Measurements from ENCODE around the gene ACTN3. TPM values are rescaled to one million over a fixed set of nuclear protein-coding genes. Genes with fewer than 3 reads are reported as not detected.
"Not testable (repeated sequence)": the region's sequence is repeated elsewhere in the genome, so short reads cannot be mapped to it uniquely, and the experiment has no call there.

Gene ACTN3
- total RNA-seq, 5 donors from 2014 or later (not counting 1 experiment from before 2014, with no cell fraction given), result 0.18 to 0.30 (median 0.23) TPM

DNA sequence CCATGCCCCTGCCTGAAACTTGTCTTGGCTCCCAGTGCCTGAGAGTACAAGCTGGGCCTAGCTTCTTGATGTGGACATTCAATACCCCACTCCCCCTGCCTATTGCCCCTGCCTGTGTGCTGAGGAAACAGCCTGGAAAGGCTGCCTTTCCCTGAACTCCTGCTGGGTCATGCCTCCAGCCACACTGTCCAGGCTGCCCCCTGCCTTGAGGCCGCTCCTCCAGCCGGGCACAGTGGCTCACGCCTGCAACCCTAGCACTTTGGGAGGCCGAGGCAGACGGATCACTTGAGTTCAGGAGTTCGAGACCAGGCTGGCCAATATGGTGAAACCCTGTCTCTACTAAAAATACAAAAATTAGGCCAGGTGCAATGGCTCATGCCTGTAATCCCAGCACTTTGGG lies 56.4 kb downstream of the ACTN3 start:
- H3K27ac Mint-ChIP-seq, result no peak overlapping the region
- H3K36me3 ChIP-seq (ENCODE audit: control insufficient read depth in 2 of 2, extremely low read depth in 1 of 2, insufficient read depth in 1 of 2, low read length in 1 of 2), result peaks cover 26 to 45% of the 10 kb centered on the region in 2 donors
- no peak for ATAC-seq (replicated peaks in 1 of 4)

DNA sequence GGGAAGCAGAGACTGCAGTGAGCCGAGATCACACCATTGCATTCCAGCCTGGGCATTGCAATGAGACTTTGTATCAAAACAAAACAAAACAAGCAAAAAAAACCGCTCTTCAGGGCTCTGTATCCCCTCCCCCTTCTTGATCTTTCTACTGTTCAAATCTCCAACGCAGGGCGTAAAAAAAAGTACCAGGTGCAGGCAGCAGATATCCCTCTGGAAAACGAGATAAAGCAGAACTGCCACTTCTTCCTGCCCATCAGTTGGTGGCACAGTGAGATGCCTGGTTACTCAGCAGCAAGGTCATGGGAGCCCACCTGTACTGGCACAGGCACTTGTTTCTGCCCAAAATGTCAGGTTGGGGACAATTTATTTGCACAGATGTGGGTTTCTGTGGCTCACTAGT lies 57.5 kb downstream of the ACTN3 start:
- Mint-ChIP-seq H3K4me3 (no peak overlapping the region), H3K9me3 (no peaks in the 10 kb centered on the region), H3K27me3 (no peaks in the 10 kb centered on the region), H3K36me3 (peaks cover 26% of the 10 kb centered on the region), H3K27ac (no peak overlapping the region), H3K4me1 (no peaks in the 10 kb centered on the region)
- Histone ChIP-seq H3K9me3 (no peaks in the 10 kb centered on the region), H3K4me3 (ENCODE audit: control insufficient read depth in 1 of 2, extremely low read depth in 1 of 2, low read length in 1 of 2) (no peak overlapping the region), H3K4me1 (ENCODE audit: control insufficient read depth in 1 of 2, extremely low read depth in 1 of 2, insufficient read depth in 2 of 2, low read length in 2 of 2) (no peaks in the 10 kb centered on the region), H3K27me3 (replicated peaks in 1 of 2; ENCODE audit: control insufficient read depth in 2 of 2, extremely low read depth in 1 of 2, insufficient read depth in 2 of 2, low read length in 1 of 2) (no peaks in the 10 kb centered on the region), H3K36me3 (ENCODE audit: control insufficient read depth in 2 of 2, extremely low read depth in 1 of 2, insufficient read depth in 1 of 2, low read length in 1 of 2) (peaks cover 26 to 41% of the 10 kb centered on the region in 2 donors), H3K27ac (ENCODE audit: low read length) (no peak overlapping the region)
- 84% methylated on average over 5 of the region's 5 CpGs for WGBS (ENCODE audit: insufficient coverage)
- DNase-seq (no peak), ATAC-seq (replicated peaks in 1 of 4) (no peak)
- ChIA-PET CTCF (no interaction called here), POLR2A (no interaction called here)

More for the DNA sequence above, 56.4 kb downstream of the ACTN3 start:
- Histone ChIP-seq H3K4me1 (ENCODE audit: control insufficient read depth in 1 of 2, extremely low read depth in 1 of 2, insufficient read depth in 2 of 2, low read length in 2 of 2) (no peaks in the 10 kb centered on the region), H3K9me3 (no peaks in the 10 kb centered on the region), H3K27me3 (replicated peaks in 1 of 2; ENCODE audit: control insufficient read depth in 2 of 2, extremely low read depth in 1 of 2, insufficient read depth in 2 of 2, low read length in 1 of 2) (no peaks in the 10 kb centered on the region), H3K27ac (ENCODE audit: low read length) (no peak overlapping the region), H3K4me3 (ENCODE audit: control insufficient read depth in 1 of 2, extremely low read depth in 1 of 2, low read length in 1 of 2) (no peak overlapping the region)
- H3K4me3 Mint-ChIP-seq, result no peak overlapping the region
- CTCF ChIA-PET, result interaction anchor here in 1 of 2 donors (0.6 kb wide), 1 partner anchor 137 kb away, joined by 4 read pairs; no protein-coding TSS in a partner anchor
- peaks cover 26% of the 10 kb centered on the region for H3K36me3 Mint-ChIP-seq
- no peak for DNase-seq
- H3K4me1 Mint-ChIP-seq, result peaks cover 0 to 3% (median under 1%) of the 10 kb centered on the region in 3 donors
- WGBS (ENCODE audit: insufficient coverage), result 92% methylated on average over 5 of the region's 6 CpGs
- no peaks in the 10 kb centered on the region for H3K27me3 Mint-ChIP-seq
- POLR2A ChIA-PET, result interaction anchor here in 1 of 2 donors (0.6 kb wide), 1 partner anchor 19 kb away, joined by 6 read pairs; no protein-coding TSS in a partner anchor
- no peaks in the 10 kb centered on the region for H3K9me3 Mint-ChIP-seq

DNA sequence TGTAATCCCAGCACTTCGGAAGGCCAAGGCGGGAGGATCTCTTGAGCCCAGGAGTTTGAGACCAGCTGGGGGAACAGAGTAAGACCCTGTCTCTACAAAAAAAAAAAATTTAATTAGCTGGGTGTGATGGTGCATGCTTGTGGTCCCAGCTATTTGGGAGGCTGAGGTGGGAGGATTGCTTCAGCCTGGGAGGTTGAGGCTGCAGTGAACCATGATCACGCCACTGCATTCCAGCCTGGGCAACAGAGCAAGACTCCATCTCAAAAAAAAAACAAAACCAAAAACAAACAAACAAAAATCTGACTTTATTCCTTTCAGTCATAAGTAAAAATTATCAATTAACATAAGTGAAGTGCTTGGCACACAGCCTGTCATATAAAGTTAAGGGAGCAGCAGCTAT lies 59.9 kb downstream of the ACTN3 start:
- CTCF ChIA-PET; DNase-seq; H3K27me3 ChIP-seq (replicated peaks in 1 of 2; ENCODE audit: control insufficient read depth in 2 of 2, extremely low read depth in 1 of 2, insufficient read depth in 2 of 2, low read length in 1 of 2); POLR2A ChIA-PET; ATAC-seq (replicated peaks in 1 of 4); H3K4me3 Mint-ChIP-seq; H3K4me3 ChIP-seq (ENCODE audit: control insufficient read depth in 1 of 2, extremely low read depth in 1 of 2, low read length in 1 of 2); H3K27ac Mint-ChIP-seq; H3K9me3 Mint-ChIP-seq; H3K27me3 Mint-ChIP-seq; H3K9me3 ChIP-seq; H3K4me1 ChIP-seq (ENCODE audit: control insufficient read depth in 1 of 2, extremely low read depth in 1 of 2, insufficient read depth in 2 of 2, low read length in 2 of 2); H3K27ac ChIP-seq (ENCODE audit: low read length): not testable (repeated sequence)
- WGBS (ENCODE audit: insufficient coverage), result no CpG with 5 or more reads among the region's 3 CpGs
- Mint-ChIP-seq H3K36me3 (peaks cover 17% of the 10 kb centered on the region), H3K4me1 (peaks cover 6 to 15% (median 9%) of the 10 kb centered on the region in 3 donors)
- H3K36me3 ChIP-seq (ENCODE audit: control insufficient read depth in 2 of 2, extremely low read depth in 1 of 2, insufficient read depth in 1 of 2, low read length in 1 of 2), result peaks cover 25 to 26% of the 10 kb centered on the region in 2 donors

DNA sequence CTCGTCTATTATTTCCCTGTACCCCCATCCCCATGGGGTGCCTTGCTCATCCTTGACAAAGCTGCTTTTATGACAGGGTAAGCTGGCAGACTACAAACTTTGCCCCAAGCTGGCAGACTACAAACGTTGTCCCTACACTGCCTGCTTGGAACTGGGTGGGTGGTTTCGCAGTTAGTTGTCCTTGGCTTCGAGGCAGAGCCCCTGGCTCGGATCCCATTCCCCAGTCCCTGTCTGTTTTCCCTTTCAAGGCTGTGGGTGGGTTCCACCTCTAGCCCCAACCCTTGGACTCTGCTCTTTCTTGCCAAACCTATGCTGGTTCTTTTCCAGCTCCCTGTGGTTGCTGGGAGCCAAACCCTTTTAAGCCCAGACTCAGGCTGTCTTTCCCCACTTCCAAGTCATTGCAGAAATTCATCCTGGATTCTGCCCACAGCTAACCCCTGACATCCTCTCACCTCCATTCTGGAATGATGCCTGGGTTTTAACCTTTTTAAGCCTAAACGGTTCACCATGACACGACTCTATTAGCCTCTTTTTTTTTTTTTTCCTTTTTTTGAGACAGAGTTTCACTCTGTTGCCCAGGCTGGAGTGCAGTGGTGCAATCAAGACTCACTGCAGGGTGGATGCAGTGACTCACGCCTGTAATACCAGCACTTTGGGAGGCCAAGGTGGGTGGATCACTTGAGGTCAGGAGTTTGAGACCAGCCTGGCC lies 60.6 kb downstream of the ACTN3 start:
- H3K36me3 ChIP-seq (ENCODE audit: control insufficient read depth in 2 of 2, extremely low read depth in 1 of 2, insufficient read depth in 1 of 2, low read length in 1 of 2), result peaks cover 23 to 25% of the 10 kb centered on the region in 2 donors
- ATAC-seq (replicated peaks in 1 of 4) (no peak), DNase-seq (no peak)
- Mint-ChIP-seq H3K36me3 (peaks cover 14% of the 10 kb centered on the region), H3K4me3 (no peak overlapping the region), H3K27ac (no peak overlapping the region), H3K4me1 (peaks cover 6 to 17% (median 9%) of the 10 kb centered on the region in 3 donors), H3K27me3 (no peaks in the 10 kb centered on the region), H3K9me3 (no peaks in the 10 kb centered on the region)
- 94% methylated on average over 6 of the region's 8 CpGs for WGBS (ENCODE audit: insufficient coverage)
- H3K9me3 ChIP-seq, result no peaks in the 10 kb centered on the region
- H3K4me3 ChIP-seq (ENCODE audit: control insufficient read depth in 1 of 2, extremely low read depth in 1 of 2, low read length in 1 of 2), result no peak overlapping the region
- H3K27ac ChIP-seq (ENCODE audit: low read length), result no peak overlapping the region
- no peaks in the 10 kb centered on the region for H3K4me1 ChIP-seq (ENCODE audit: control insufficient read depth in 1 of 2, extremely low read depth in 1 of 2, insufficient read depth in 2 of 2, low read length in 2 of 2)
- CTCF ChIA-PET, result no interaction called here
- H3K27me3 ChIP-seq (replicated peaks in 1 of 2; ENCODE audit: control insufficient read depth in 2 of 2, extremely low read depth in 1 of 2, insufficient read depth in 2 of 2, low read length in 1 of 2), result no peaks in the 10 kb centered on the region
- POLR2A ChIA-PET, result no interaction called here

DNA sequence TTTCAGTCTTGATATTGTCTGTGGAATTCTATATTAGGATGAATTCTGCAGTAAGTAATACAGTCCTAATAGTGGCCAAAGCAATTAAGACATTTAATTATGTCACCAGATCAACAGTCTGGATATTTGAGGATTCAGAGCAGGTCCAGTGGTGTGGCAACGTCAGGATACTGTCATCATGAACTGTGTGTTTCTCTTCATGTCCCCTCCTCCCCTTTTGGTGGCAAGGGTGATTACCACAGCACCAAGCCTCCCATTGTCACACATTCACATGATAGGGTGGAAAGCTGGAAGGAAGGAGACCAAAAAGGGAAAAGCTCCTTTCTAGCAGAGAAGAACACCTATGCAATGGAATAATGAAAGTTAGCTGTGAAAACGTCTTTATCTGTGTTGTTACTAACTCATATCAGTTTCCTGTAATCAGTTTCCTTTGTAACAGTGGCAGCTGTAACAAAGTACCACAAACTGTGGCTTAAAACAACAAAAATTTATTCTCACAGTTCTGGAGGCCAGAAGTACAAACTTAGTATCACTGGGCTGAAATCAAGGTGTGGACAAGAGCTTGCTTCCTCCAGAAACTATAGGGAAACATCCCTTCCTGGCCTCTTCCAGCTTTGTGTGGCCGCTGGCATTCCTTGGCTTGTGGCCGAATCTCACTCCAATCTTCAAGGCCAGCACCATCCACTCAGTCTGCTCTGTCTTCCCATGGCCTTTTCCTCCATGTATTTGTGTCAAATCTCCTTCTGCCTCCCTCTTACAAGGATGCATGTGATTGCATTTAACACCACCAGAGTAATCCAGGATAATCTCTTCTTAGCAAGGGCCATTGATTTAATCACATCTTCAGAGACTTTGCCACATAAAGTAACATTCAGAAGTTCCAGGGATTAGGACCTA lies 63.3 kb downstream of the ACTN3 start:
- Mint-ChIP-seq H3K27ac (peak overlapping the region; percentile 74 to 80), H3K9me3 (no peaks in the 10 kb centered on the region), H3K4me1 (peaks cover 6 to 17% (median 9%) of the 10 kb centered on the region in 3 donors), H3K27me3 (no peaks in the 10 kb centered on the region), H3K36me3 (peaks cover 6% of the 10 kb centered on the region), H3K4me3 (no peak overlapping the region)
- Histone ChIP-seq H3K9me3 (no peaks in the 10 kb centered on the region), H3K27ac (ENCODE audit: low read length) (peak overlapping the region; percentile 41), H3K4me1 (ENCODE audit: control insufficient read depth in 1 of 2, extremely low read depth in 1 of 2, insufficient read depth in 2 of 2, low read length in 2 of 2) (no peaks in the 10 kb centered on the region), H3K36me3 (ENCODE audit: control insufficient read depth in 2 of 2, extremely low read depth in 1 of 2, insufficient read depth in 1 of 2, low read length in 1 of 2) (peaks cover 6 to 16% of the 10 kb centered on the region in 2 donors), H3K4me3 (ENCODE audit: control insufficient read depth in 1 of 2, extremely low read depth in 1 of 2, low read length in 1 of 2) (no peak overlapping the region), H3K27me3 (replicated peaks in 1 of 2; ENCODE audit: control insufficient read depth in 2 of 2, extremely low read depth in 1 of 2, insufficient read depth in 2 of 2, low read length in 1 of 2) (no peaks in the 10 kb centered on the region)
- ChIA-PET CTCF (no interaction called here), POLR2A (interaction anchor here in 1 of 2 donors (0.5 kb wide), 1 partner anchor 50 kb away, joined by 4 read pairs; no protein-coding TSS in a partner anchor)
- WGBS (ENCODE audit: insufficient coverage), result 100% methylated on average over 2 of the region's 4 CpGs
- DNase-seq (no peak), ATAC-seq (replicated peaks in 1 of 4) (peak in 1 of 4 experiments; percentile 41)

DNA sequence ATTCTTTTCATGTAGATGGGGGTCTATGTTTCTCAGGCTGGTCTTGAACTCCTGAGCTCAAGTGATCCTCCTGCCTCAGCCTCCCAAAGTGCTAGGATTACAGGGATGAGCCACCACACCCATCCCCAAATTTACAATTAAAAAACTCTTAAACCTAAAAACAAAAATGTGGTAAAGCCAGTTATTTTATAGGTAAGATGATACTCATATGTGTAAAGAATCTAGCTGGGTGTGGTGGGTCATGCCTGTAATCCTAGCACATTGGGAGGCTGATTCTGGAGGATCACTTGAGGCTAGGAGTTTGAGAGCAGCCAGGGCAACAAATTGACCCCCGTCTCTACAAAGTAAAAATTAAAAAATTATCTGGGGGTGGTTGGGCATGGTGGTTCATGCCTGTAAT lies 65.8 kb downstream of the ACTN3 start:
- no CpG with 5 or more reads among the region's 1 CpG for WGBS (ENCODE audit: insufficient coverage)
- Mint-ChIP-seq H3K36me3 (no peaks in the 10 kb centered on the region), H3K27ac (no peak overlapping the region), H3K4me1 (peaks cover 17 to 29% (median 19%) of the 10 kb centered on the region in 3 donors), H3K27me3 (no peaks in the 10 kb centered on the region), H3K4me3 (no peak overlapping the region), H3K9me3 (no peaks in the 10 kb centered on the region)
- H3K27me3 ChIP-seq (replicated peaks in 1 of 2; ENCODE audit: control insufficient read depth in 2 of 2, extremely low read depth in 1 of 2, insufficient read depth in 2 of 2, low read length in 1 of 2), result no peaks in the 10 kb centered on the region
- no peak for DNase-seq
- no peaks in the 10 kb centered on the region for H3K36me3 ChIP-seq (ENCODE audit: control insufficient read depth in 2 of 2, extremely low read depth in 1 of 2, insufficient read depth in 1 of 2, low read length in 1 of 2)
- no peak for ATAC-seq (replicated peaks in 1 of 4)
- H3K9me3 ChIP-seq, result no peaks in the 10 kb centered on the region
- peaks cover 4 to 11% of the 10 kb centered on the region in 2 experiments for H3K4me1 ChIP-seq (ENCODE audit: control insufficient read depth in 1 of 2, extremely low read depth in 1 of 2, insufficient read depth in 2 of 2, low read length in 2 of 2)
- H3K27ac ChIP-seq (ENCODE audit: low read length), result no peak overlapping the region
- no peak overlapping the region for H3K4me3 ChIP-seq (ENCODE audit: control insufficient read depth in 1 of 2, extremely low read depth in 1 of 2, low read length in 1 of 2)
- ChIA-PET POLR2A (interaction anchor here in 1 of 2 donors (0.6 kb wide), 1 partner anchor 217 kb away, joined by 3 read pairs; no protein-coding TSS in a partner anchor), CTCF (no interaction called here)
